Hematopoietic multipotent progenitor cell treated with erythropoietin and hydrocortisone succinate and interleukin-3 and kit ligand, for 4 days (in vitro differentiated cells): Measurements from ENCODE around the gene NEK6.

ENCODE experiments used
- DNase-seq: peaks from one replicate; pipeline ENCODE4 v3.0.0-alpha.2; 2015

NEK6 gene

GRCh38 chr9:124384846-124385245, 127.1 kb downstream of the NEK6 start:
- no peak for DNase-seq

- DNase-seq = peak; percentile 50
These were observed 127.9 kb downstream of the NEK6 start for GRCh38 chr9:124385623-124386022.

- DNase-seq = no peak
These were observed 128.5 kb downstream of the NEK6 start for GRCh38 chr9:124386201-124386600.

- peak; percentile 67 for DNase-seq
These were observed 130.7 kb downstream of the NEK6 start for GRCh38 chr9:124388275-124389048.

GRCh38 chr9:124389146-124389939, 131.6 kb downstream of the NEK6 start:
- no peak for DNase-seq

GRCh38 chr9:124390794-124391658, 133.3 kb downstream of the NEK6 start:
- no peak for DNase-seq

- peak; percentile 57 for DNase-seq
These were observed 134.6 kb downstream of the NEK6 start for GRCh38 chr9:124392254-124392870.

GRCh38 chr9:124392871-124393460, 135.2 kb downstream of the NEK6 start:
- DNase-seq = peak; percentile 39

- DNase-seq = no peak
These were observed 136.4 kb downstream of the NEK6 start for GRCh38 chr9:124394167-124394566.

GRCh38 chr9:124394596-124394995, 136.8 kb downstream of the NEK6 start:
- no peak for DNase-seq

- DNase-seq = no peak
These were observed 138.1 kb downstream of the NEK6 start for GRCh38 chr9:124395826-124396225.

GRCh38 chr9:124398191-124398935, 140.6 kb downstream of the NEK6 start:
- DNase-seq = no peak

GRCh38 chr9:124399323-124399967, 141.7 kb downstream of the NEK6 start:
- peak; percentile 17 for DNase-seq

GRCh38 chr9:124399968-124400940, 142.5 kb downstream of the NEK6 start:
- no peak for DNase-seq
